ENCODE results near the gene CDC42BPG. TPM values are rescaled to one million over a fixed set of nuclear protein-coding genes. Genes with fewer than 3 reads are reported as not detected.

The CDC42BPG gene
- total RNA-seq, 1 experiment from 2014 or later: 14.5 TPM

DNA sequence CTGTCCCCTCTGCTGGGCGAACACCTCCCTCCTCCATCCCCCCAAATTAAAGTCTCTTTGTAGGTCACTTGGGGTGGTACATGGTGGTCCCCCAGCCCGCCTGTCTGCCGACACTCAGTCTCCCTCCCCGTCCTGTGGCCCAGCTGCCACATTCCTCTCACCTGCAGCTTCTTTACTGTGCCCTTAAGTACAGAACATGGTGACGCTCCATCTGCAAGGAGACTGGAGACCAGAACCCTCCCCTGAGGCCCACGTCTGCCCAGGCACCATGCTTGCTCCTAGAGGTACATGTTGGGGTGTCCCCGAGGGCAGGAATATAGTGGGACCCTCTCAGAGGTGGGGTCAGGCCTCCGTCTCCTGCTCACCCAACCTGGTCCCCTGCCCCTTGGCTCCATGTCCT, 39.6 kb upstream of the CDC42BPG start:
- POLR2A ChIA-PET (ENCODE audit: unreplicated experiment): no interaction called here

DNA sequence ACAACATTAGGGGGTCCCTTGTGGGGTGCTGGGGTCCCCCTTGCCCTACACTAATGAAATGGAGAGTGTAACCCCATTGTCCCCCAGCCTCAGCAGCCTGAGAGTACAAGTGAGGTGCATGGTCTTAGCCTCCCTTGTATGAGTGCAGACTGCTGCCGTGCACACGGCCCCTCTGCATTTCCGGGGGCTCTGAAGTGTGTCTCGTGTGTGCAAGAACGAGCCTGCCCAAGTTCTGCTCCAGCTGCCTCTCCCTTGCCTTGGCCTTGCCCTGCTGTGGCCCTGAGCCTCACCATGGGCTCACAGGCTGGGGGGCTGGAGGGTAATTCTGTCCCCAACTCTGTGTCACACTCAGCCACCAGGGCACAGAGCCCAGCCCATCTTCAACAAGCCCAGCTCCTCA, 39.1 kb upstream of the CDC42BPG start:
- Histone ChIP-seq H3K27ac (ENCODE audit: low read length) (no peak overlapping the region), H3K4me2 (ENCODE audit: low read length) (no peak overlapping the region), H3K79me2 (ENCODE audit: low read length) (peaks cover 10% of the 10 kb centered on the region), H3F3A (ENCODE audit: low read length, unreplicated experiment) (no peaks in the 10 kb centered on the region), H3K9me3 (ENCODE audit: low read length) (no peaks in the 10 kb centered on the region), H3K9ac (ENCODE audit: low read length) (no peak overlapping the region), H3K36me3 (ENCODE audit: low read depth, low read length) (no peaks in the 10 kb centered on the region), H3K27me3 (ENCODE audit: low read length) (no peaks in the 10 kb centered on the region), H3K4me1 (ENCODE audit: insufficient read depth, low read length) (peaks cover 25% of the 10 kb centered on the region), H3K4me3 (ENCODE audit: low read length) (no peak overlapping the region), H2AFZ (ENCODE audit: low read length) (no peak overlapping the region), H4K20me1 (ENCODE audit: low read length) (no peaks in the 10 kb centered on the region), H3K9me2 (replicated peaks; ENCODE audit: low read length) (no peaks in the 10 kb centered on the region)
- no TSS peak for BruUV-seq (replicated peaks)
- no peak for TF ChIP-seq EZH2 (IDR thresholded peaks at IDR 0.05; ENCODE audit: low read length, unreplicated experiment)
- TF ChIP-seq, protein P1, sequence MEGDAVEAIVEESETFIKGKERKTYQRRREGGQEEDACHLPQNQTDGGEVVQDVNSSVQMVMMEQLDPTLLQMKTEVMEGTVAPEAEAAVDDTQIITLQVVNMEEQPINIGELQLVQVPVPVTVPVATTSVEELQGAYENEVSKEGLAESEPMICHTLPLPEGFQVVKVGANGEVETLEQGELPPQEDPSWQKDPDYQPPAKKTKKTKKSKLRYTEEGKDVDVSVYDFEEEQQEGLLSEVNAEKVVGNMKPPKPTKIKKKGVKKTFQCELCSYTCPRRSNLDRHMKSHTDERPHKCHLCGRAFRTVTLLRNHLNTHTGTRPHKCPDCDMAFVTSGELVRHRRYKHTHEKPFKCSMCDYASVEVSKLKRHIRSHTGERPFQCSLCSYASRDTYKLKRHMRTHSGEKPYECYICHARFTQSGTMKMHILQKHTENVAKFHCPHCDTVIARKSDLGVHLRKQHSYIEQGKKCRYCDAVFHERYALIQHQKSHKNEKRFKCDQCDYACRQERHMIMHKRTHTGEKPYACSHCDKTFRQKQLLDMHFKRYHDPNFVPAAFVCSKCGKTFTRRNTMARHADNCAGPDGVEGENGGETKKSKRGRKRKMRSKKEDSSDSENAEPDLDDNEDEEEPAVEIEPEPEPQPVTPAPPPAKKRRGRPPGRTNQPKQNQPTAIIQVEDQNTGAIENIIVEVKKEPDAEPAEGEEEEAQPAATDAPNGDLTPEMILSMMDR (conservative IDR thresholded peaks at IDR 0.05; ENCODE audit: low read depth, low read length): no peak
- TF ChIP-seq EZH2phosphoT487 (IDR thresholded peaks at IDR 0.05; ENCODE audit: borderline replicate concordance, low read length): no peak
- ChIA-PET POLR2A (ENCODE audit: unreplicated experiment) (no interaction called here), CTCF (no interaction called here)
- DNase-seq: no peak
- no peak for ATAC-seq
- intact Hi-C loops (cut with micrococcal nuclease): no loop called here

More for the DNA sequence above, 39.6 kb upstream of the CDC42BPG start:
- TF ChIP-seq, protein P1 (conservative IDR thresholded peaks at IDR 0.05; ENCODE audit: low read depth, low read length): no peak
- TF ChIP-seq EZH2 (IDR thresholded peaks at IDR 0.05; ENCODE audit: low read length, unreplicated experiment) (no peak), EZH2phosphoT487 (IDR thresholded peaks at IDR 0.05; ENCODE audit: borderline replicate concordance, low read length) (no peak)
- Histone ChIP-seq H3K4me1 (ENCODE audit: insufficient read depth, low read length) (peaks cover 28% of the 10 kb centered on the region), H3K4me2 (ENCODE audit: low read length) (no peak overlapping the region), H2AFZ (ENCODE audit: low read length) (no peak overlapping the region), H3K9ac (ENCODE audit: low read length) (no peak overlapping the region), H3K79me2 (ENCODE audit: low read length) (peaks cover 7% of the 10 kb centered on the region), H4K20me1 (ENCODE audit: low read length) (no peaks in the 10 kb centered on the region), H3K9me3 (ENCODE audit: low read length) (no peaks in the 10 kb centered on the region), H3K27me3 (ENCODE audit: low read length) (no peaks in the 10 kb centered on the region), H3K27ac (ENCODE audit: low read length) (no peak overlapping the region), H3K4me3 (ENCODE audit: low read length) (no peak overlapping the region), H3F3A (ENCODE audit: low read length, unreplicated experiment) (no peaks in the 10 kb centered on the region), H3K9me2 (replicated peaks; ENCODE audit: low read length) (no peaks in the 10 kb centered on the region), H3K36me3 (ENCODE audit: low read depth, low read length) (no peaks in the 10 kb centered on the region)
- intact Hi-C loops (cut with micrococcal nuclease): no loop called here
- no peak for DNase-seq
- BruUV-seq (replicated peaks): no TSS peak
- ATAC-seq: no peak
- CTCF ChIA-PET: no interaction called here

DNA sequence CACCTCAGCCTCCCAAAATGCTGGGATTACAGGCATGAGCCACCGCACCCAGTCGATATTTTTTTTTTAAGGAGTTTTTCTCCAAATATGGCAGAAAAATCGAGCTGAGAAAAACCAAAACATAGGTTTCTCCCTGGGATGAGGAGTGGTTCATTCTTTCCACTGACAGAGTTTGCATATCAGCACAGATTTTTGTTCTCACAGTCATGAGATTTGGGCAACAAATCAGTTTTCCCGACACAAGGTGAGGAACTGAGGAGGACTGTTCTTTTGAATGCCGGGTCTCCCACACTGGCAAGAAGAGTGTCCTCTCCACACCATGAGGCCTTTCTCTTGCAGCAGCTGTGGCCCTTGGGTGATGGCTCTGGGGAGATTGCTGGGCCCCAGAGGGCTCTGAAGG, 37.8 kb upstream of the CDC42BPG start:
- Histone ChIP-seq H2AFZ (ENCODE audit: low read length) (no peak overlapping the region), H3K9me3 (ENCODE audit: low read length) (no peaks in the 10 kb centered on the region), H3K27me3 (ENCODE audit: low read length) (no peaks in the 10 kb centered on the region), H3K36me3 (ENCODE audit: low read depth, low read length) (no peaks in the 10 kb centered on the region), H3K4me3 (ENCODE audit: low read length) (no peak overlapping the region), H3K4me1 (ENCODE audit: insufficient read depth, low read length) (peaks cover 19% of the 10 kb centered on the region), H3K79me2 (ENCODE audit: low read length) (peaks cover 22% of the 10 kb centered on the region), H3K9ac (ENCODE audit: low read length) (no peak overlapping the region), H3K27ac (ENCODE audit: low read length) (no peak overlapping the region), H3F3A (ENCODE audit: low read length, unreplicated experiment) (no peaks in the 10 kb centered on the region), H4K20me1 (ENCODE audit: low read length) (peaks cover 10% of the 10 kb centered on the region), H3K9me2 (replicated peaks; ENCODE audit: low read length) (no peaks in the 10 kb centered on the region), H3K4me2 (ENCODE audit: low read length) (no peak overlapping the region)
- intact Hi-C loops (cut with micrococcal nuclease): no loop called here
- no TSS peak for BruUV-seq (replicated peaks)
- CTCF ChIA-PET: interaction anchor here (0.6 kb wide), 1 partner anchor 39 kb away, joined by 4 read pairs; no protein-coding TSS in a partner anchor
- POLR2A ChIA-PET (ENCODE audit: unreplicated experiment): no interaction called here
- TF ChIP-seq EZH2phosphoT487 (IDR thresholded peaks at IDR 0.05; ENCODE audit: borderline replicate concordance, low read length) (no peak), EZH2 (IDR thresholded peaks at IDR 0.05; ENCODE audit: low read length, unreplicated experiment) (no peak)
- TF ChIP-seq, protein P1 (conservative IDR thresholded peaks at IDR 0.05; ENCODE audit: low read depth, low read length): no peak
- DNase-seq (no peak), ATAC-seq (no peak)

Data from PC-3 (cell line).